NCI-H1092 treated with DMSO at 0.1 percent for 48 hours (cell line): ENCODE data around the gene SBF1.

Experiments
- DNase-seq: peaks from one replicate; lab custom pipeline; 2025; lab: John Stamatoyannopoulos, UW

Gene SBF1

DNA sequence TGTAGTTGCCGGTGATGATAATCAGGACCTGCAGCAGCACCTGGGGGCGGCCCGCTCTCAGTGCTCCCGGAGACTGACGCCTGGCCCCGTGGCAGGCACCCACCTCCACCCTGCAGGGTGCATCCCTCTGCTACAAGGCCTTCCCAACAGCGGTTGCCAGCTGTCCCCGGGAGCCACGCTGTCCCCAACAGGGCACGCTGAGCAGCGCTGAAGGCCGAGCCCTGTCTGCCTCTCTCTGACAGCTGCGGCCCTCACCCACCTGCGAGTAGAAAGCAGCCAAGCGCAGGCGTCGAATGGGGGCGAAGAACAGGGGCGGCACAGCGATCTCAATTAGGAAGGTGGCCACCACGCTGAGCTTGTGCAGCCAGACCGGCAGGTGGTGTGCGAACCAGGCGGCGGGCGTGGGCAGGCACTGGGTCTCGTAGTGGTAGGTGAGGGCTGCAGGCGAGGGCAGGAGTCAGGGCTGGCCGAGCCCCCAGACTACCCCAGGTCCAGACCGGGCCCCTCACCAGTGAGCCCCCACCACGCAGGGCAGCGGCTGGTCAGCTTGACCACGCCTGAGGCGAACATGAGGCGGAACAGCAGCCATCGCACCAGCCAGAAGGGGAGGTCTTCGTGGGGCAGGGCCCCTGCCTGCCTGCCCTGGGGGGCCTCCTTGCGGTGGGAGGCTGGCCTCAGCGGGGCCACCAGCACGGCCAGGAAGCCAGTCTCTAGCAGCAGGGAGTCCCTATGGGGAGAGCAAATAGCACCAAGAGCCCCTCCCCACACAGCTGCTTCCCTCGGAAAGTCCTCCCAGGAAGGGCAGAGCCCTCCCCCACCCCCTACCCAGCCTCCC lies 31.2 kb upstream of the SBF1 start:
- DNase-seq, result no peak

- no peak for DNase-seq
Measured at GRCh38 chr22:50505276-50505775, 30.5 kb upstream of the SBF1 start.

GRCh38 chr22:50504369-50505211 lies 29.8 kb upstream of the SBF1 start:
- no peak for DNase-seq

GRCh38 chr22:50503475-50504145 lies 28.8 kb upstream of the SBF1 start:
- no peak for DNase-seq

DNA sequence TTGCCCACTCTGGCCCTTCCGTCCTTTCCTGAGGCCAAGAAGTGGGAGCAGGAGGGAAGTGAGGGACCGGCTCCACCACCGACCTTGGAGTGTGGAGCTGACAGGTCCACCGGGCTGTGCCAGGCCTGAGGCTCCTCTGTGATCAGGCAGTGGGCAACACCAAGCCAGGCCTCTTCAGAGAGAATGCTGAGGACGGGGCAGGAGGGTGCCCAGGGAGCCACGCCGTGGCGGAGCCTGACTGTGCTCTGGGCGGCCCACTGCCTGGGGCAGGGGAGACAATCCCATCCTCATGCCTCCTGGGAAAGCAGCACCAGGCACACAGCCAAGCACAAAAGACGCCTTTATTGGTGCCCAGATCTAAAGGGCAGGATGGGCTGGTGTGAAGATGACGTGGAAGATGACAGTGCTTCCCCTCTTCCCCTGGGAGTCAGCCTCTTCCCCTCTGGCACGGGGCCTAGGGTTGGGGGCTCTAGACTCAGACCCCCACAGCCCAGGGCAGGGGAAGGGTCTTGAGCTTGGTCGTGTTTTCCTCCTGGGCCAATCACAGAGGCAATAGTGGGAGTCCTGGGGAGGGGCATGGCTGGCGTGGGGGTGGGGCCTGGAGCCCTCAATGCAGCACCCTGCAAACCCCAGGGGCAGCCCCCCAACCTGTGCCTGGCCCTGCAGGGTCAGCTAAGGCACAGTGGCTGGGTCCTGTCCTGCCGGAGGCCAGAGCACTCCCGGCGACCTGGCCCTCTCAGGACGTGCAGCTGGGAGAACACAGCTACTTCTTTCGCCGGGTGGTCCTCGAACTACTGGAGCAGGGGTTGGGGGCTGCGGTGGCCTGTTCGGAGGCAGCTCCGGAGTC lies 28.0 kb upstream of the SBF1 start:
- no peak for DNase-seq

GRCh38 chr22:50502096-50502495 lies 27.3 kb upstream of the SBF1 start:
- DNase-seq, result no peak

GRCh38 chr22:50500452-50500851 lies 25.6 kb upstream of the SBF1 start:
- DNase-seq, result no peak

- peak; percentile 4 for DNase-seq
Measured at GRCh38 chr22:50498322-50498890, 23.6 kb upstream of the SBF1 start.

DNA sequence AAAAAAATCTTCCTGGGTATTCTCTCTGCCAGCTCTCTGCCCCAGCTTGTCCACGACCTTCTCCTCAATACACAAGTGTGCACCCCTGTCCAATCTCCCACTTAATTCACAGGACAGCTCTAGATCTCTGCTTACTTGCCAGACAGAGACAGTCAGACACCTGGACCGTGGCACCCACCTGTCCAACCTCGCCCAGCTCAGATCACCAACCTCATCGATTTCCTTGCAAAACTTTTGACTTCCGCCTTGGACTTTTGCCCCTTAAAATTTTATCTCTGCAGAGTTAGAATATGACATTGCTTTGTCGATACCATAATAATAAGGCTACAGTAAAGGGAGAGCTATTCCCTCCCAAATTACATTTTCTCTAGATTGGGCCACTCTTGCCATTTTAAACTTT lies 22.3 kb upstream of the SBF1 start:
- DNase-seq, result no peak

GRCh38 chr22:50490531-50491308 lies 15.9 kb upstream of the SBF1 start:
- DNase-seq, result no peak

GRCh38 chr22:50489363-50490243 lies 14.8 kb upstream of the SBF1 start:
- no peak for DNase-seq

DNA sequence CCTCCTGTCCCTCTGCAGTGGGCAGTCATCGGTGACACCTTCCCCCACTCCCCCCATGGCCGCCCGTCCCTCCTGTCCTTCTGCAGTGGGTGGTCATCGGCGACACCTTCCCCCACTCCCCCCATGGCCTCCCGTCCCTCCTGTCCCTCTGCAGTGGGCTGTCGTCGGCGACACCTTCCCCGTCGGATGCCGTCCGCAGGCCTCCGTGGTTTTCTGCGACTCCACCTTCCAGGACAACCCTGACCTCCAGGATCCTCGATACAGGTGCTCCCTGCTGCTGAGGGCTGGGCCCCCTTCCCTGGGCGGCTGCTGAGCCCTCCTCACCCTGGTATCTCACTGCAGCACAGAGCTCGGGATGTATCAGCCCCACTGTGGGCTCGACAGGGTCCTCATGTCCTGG lies 14.1 kb upstream of the SBF1 start:
- DNase-seq, result no peak

- DNase-seq, result no peak
Measured at GRCh38 chr22:50488006-50488677, 13.3 kb upstream of the SBF1 start.

DNA sequence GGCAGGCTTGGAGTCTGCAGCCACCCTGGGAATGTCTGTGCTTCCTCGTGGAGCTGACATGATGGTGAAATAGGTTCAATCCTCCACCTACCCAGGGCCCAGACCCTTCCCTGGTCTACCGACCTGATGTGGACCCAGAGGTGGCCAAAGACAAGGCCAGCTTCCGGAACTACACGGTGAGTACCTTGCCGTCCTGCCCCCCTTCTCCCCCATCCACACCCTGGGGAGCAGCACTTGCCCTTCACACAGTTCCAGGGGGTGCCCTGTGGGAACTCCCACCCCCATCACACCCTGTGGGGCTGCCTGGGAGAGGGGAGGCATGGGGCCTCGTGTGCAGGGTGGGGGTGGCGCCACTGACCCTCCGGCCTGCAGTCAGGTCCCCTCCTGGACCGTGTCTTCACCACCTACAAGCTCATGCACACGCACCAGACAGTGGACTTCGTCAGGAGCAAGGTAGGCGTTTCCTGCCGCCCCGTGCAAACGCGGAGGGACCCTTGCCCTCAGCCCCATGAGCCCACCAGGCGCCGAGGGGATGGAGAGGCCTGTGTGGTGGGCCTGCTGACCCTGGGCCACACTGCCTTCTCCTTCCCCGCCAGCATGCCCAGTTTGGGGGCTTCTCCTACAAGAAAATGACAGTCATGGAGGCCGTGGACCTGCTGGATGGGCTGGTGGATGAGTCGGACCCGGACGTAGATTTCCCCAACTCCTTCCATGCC lies 12.6 kb upstream of the SBF1 start:
- DNase-seq, result no peak

DNA sequence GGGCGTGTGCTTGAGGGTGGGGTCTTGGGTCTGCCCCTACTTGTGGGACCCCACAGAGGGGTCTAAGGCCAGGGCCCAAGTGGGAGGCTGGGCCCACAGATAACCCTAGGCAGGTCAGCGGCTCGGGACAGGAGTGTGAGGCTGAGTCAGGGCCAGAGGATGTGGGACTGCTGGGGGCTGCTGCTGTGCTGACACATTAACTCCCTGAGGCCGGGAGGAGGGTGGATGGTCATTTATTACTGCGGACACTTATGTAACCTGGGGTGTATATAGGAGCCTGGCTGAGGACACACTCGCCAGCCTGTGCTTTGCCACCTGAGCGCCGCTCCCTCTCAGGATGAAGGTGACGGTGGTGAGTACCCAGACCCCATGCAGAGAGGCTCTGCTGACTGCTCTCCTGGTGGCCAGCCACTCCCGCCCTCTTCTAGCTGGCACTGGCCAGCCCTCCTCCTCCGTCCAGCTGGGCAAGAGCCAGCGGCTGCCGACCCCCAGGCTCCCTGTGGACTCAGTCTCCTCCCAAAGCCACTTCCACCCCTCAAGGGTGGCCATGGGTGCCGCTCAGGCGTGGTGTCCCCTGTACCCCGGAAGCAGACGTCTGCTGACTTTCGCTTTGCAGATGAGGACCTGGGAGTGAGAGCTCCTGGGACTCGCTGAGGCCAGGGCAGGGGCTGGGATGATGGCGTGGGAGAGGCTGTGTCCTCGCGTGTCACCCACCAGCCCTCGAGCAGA lies 11.9 kb upstream of the SBF1 start, which contains the start of gene MIOX:
Gene MIOX (plus strand): TSS at position 299 of the 729 bp plus-strand sequence. CDS start 39 bp downstream, at position 338.
- DNase-seq, result no peak

DNA sequence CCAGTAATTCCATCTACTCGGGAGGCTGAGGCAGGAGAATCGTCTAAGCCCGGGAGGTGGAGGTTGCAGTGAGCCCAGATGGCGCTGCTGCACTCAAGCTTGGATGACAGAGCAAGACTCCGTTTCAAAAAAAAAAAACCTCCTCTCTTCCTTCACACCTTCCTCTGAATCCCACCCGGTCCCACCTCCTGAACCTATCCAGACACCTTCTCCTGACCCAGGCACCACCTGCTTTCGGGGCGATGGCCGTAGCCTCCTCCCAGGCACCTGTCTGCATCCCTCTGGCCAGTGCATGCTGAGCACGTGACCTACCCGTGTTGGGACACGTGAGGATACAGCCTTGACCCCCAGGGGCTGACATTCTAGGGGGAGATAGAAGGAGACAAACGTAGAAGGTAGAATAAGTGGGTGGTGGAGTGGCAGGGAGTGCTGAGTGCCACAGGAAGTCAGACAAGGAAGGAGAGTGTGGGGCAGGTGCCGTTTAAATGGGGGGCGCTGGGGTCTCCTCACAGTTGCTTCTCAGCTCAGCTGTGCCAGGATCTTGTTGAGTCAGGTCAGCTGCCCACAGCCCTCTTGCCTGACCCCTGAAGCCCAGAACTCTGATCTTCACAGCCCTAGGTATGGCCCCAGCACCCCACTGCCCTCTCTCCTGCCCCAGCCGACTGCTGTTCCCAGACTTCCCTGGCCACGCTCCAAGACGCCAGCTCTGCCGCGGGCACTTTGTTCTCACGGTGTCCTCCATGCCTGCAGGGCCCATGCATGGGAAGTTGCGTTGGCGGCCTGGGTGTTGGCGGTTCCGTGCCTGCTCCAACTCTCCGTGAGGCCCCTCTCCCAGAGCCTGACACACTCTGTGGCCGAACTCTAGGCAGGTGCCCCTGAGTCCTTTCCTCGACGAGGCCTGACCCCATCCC lies 10.6 kb upstream of the SBF1 start:
- no peak for DNase-seq
